Measurements from ENCODE around the gene ZXDC. TPM values are rescaled to one million over a fixed set of nuclear protein-coding genes. Genes with fewer than 3 reads are reported as not detected.

ZXDC gene
- total RNA-seq, 4 donors from 2014 or later = 54.0 to 77.4 (median 68.0) TPM

DNA sequence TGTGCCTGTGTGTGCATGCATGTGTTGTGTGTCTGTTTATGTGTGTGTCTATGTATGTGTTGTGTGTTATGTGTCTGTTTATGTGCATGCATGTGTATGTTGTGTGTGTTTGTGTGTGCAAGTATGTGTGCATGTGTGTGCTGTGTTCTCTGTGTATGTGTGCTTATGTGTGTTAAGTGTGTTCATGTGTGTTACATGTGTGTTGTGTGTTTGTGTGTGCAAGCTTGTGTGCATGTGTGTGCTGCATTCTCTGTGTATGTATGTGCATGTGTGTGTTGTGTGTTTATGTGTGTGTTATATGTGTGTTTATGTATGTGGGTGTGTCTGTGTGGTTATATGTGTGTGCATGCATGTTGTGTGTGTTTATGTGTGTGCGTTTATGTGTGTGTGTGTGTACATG, 27.0 kb upstream of the ZXDC start:
- WGBS, 2 donors = 94 to 96% methylated on average over 1 of the region's 1 CpG
- H3K4me1 ChIP-seq = no peaks in the 10 kb centered on the region
- no peak for TF ChIP-seq POLR2A (IDR thresholded peaks at IDR 0.05)
- TF ChIP-seq, protein P1, sequence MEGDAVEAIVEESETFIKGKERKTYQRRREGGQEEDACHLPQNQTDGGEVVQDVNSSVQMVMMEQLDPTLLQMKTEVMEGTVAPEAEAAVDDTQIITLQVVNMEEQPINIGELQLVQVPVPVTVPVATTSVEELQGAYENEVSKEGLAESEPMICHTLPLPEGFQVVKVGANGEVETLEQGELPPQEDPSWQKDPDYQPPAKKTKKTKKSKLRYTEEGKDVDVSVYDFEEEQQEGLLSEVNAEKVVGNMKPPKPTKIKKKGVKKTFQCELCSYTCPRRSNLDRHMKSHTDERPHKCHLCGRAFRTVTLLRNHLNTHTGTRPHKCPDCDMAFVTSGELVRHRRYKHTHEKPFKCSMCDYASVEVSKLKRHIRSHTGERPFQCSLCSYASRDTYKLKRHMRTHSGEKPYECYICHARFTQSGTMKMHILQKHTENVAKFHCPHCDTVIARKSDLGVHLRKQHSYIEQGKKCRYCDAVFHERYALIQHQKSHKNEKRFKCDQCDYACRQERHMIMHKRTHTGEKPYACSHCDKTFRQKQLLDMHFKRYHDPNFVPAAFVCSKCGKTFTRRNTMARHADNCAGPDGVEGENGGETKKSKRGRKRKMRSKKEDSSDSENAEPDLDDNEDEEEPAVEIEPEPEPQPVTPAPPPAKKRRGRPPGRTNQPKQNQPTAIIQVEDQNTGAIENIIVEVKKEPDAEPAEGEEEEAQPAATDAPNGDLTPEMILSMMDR (IDR thresholded peaks at IDR 0.05) = no peak
- TF ChIP-seq EP300 (IDR thresholded peaks at IDR 0.05) = no peak
- no peak for DNase-seq (ENCODE audit: low spot score in 2 of 2)
- H3K27me3 ChIP-seq = peaks cover 0 to 5% of the 10 kb centered on the region in 2 donors
- H3K36me3 ChIP-seq = no peaks in the 10 kb centered on the region
- H3K4me3 ChIP-seq = no peak overlapping the region
- H3K27ac ChIP-seq = no peak overlapping the region
- H3K9me3 ChIP-seq = no peaks in the 10 kb centered on the region

DNA sequence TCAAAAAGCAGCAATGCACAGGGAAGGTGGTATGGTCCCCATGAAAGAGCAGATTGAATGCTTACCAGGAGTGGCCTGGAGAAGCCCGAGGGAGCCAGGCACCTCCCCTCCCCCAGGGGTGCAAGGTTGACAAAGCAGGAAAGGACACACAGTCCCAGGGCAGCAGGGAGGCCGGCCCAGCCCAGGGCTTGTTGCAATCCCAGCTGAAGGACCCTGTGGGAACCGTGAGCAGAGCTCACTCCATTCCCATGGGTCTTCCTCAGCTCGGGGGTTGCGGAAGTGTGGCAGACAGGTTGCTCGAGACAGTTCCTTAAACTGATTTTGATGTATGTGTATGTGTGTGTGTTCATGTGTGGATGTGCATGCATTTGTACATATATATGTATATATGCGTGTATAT, 26.0 kb upstream of the ZXDC start:
- Histone ChIP-seq H3K9me3 (no peaks in the 10 kb centered on the region), H3K36me3 (no peaks in the 10 kb centered on the region), H3K4me1 (no peaks in the 10 kb centered on the region), H3K27me3 (peaks cover 0 to 5% of the 10 kb centered on the region in 2 donors), H3K27ac (no peak overlapping the region), H3K4me3 (no peak overlapping the region)
- TF ChIP-seq, protein P1 (IDR thresholded peaks at IDR 0.05) = no peak
- no peak for TF ChIP-seq POLR2A (IDR thresholded peaks at IDR 0.05)
- TF ChIP-seq EP300 (IDR thresholded peaks at IDR 0.05) = no peak
- 45 to 51% methylated on average over 7 of the region's 7 CpGs for WGBS, 2 donors
- DNase-seq (ENCODE audit: low spot score in 2 of 2) = no peak

DNA sequence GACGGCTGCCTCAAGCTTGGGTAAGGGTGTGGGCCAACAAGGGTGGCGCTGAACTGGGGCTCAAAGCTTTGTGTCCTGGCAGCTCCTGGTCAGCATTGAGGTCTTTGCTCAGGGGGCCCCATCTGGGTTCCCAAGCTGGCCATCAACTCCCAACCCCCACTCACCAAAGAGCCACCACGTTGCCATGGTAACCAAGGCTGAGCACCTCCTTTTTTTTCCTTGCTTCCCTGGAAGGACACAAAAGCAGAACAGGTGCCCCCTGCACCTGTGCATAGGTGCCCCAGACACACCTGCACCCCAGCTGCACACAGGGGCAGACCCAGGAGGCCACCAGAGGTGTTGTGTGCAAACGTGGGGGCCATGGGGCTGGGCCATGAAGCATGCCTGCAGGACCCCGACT, 25.4 kb upstream of the ZXDC start:
- Histone ChIP-seq H3K4me3 (no peak overlapping the region), H3K36me3 (no peaks in the 10 kb centered on the region), H3K9me3 (no peaks in the 10 kb centered on the region), H3K27me3 (peaks cover 0 to 5% of the 10 kb centered on the region in 2 donors), H3K27ac (no peak overlapping the region), H3K4me1 (no peaks in the 10 kb centered on the region)
- TF ChIP-seq EP300 (IDR thresholded peaks at IDR 0.05) (no peak), POLR2A (IDR thresholded peaks at IDR 0.05) (no peak)
- TF ChIP-seq, protein P1 (IDR thresholded peaks at IDR 0.05) = no peak
- WGBS, 2 donors = 67 to 69% methylated on average over 5 of the region's 5 CpGs
- no peak for DNase-seq (ENCODE audit: low spot score in 2 of 2)

DNA sequence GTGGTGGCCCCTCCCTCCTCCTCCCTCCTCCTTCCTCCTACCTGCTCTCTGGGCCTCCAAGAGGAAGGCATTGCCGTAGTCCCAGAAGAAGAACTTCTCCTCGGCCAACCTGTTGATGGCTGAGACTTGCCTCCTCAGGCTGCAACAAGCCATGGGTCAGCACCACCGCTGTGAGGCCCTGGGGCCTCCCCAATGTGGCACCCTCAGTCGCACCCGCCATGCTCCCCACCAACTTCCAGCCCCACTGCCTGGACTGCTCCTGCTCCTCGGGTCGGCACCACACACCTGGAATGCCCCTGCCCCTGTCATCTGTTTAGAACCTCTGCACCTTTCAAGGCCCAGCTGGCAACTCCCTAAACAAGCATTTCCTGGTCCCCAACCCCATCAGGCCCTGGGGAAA, 24.3 kb upstream of the ZXDC start:
- DNase-seq (ENCODE audit: low spot score in 2 of 2) = no peak
- peaks cover 0 to 2% of the 10 kb centered on the region in 2 donors for H3K27me3 ChIP-seq
- no peak for TF ChIP-seq POLR2A (IDR thresholded peaks at IDR 0.05)
- no peak for TF ChIP-seq EP300 (IDR thresholded peaks at IDR 0.05)
- TF ChIP-seq, protein P1 (IDR thresholded peaks at IDR 0.05) = no peak
- no peaks in the 10 kb centered on the region for H3K4me1 ChIP-seq
- H3K9me3 ChIP-seq = no peaks in the 10 kb centered on the region
- H3K36me3 ChIP-seq = no peaks in the 10 kb centered on the region
- no peak overlapping the region for H3K27ac ChIP-seq
- H3K4me3 ChIP-seq = no peak overlapping the region
- WGBS, 2 donors = 90 to 91% methylated on average over 7 of the region's 7 CpGs

DNA sequence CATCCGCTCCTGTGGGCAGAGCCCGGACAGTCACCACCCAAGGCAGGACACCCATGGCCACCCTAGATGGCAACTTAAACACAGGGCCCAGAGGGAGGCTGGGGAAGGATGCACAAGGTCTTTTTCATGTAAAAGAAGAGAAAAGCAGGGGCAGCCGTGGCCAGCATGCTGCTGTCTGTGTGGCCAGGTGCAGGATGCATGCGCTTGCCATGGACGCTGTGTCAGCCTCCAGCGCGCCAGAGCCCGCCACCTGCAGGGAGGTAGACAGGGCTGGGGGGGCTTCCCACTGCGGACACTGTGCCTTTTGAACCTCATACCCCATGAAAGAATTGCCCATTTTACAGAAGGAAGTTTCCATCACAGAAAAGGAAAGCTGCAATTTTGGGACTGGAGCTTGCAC, 23.7 kb upstream of the ZXDC start:
- Histone ChIP-seq H3K9me3 (no peaks in the 10 kb centered on the region), H3K27ac (no peak overlapping the region), H3K36me3 (no peaks in the 10 kb centered on the region), H3K27me3 (no peaks in the 10 kb centered on the region), H3K4me3 (no peak overlapping the region), H3K4me1 (peaks cover 0 to 1% (median 0%) of the 10 kb centered on the region in 4 donors)
- 89 to 94% methylated on average over 9 of the region's 9 CpGs for WGBS, 2 donors
- DNase-seq (ENCODE audit: low spot score in 2 of 2) = no peak
- TF ChIP-seq EP300 (IDR thresholded peaks at IDR 0.05) (no peak), POLR2A (IDR thresholded peaks at IDR 0.05) (no peak)
- TF ChIP-seq, protein P1 (IDR thresholded peaks at IDR 0.05) = no peak

All from tibial nerve (tissue), 4 donors.